ENCODE results near the gene BMPR2. TPM values are rescaled to one million over a fixed set of nuclear protein-coding genes. Genes with fewer than 3 reads are reported as not detected.
"Not testable (repeated sequence)": the region's sequence is repeated elsewhere in the genome, so short reads cannot be mapped to it uniquely, and the experiment has no call there.

The BMPR2 gene
- total RNA-seq, 4 donors from 2014 or later, result 37.8 to 53.3 (median 51.2) TPM

- Histone ChIP-seq H3K27ac (peak overlapping the region in 1 of 4 donors; percentile 26), H3K36me3 (peaks cover 0 to 16% (median 0%) of the 10 kb centered on the region in 3 donors), H3K27me3 (no peaks in the 10 kb centered on the region), H3K9me3 (no peaks in the 10 kb centered on the region), H3K4me1 (peaks cover 0 to 6% (median 0%) of the 10 kb centered on the region in 4 donors), H3K4me3 (no peak overlapping the region)
- WGBS, 2 donors, result 57 to 67% methylated on average over 3 of the region's 3 CpGs
- TF ChIP-seq EP300 (IDR thresholded peaks at IDR 0.05) (no peak), POLR2A (IDR thresholded peaks at IDR 0.05) (no peak), CTCF (IDR thresholded peaks at IDR 0.05) (no peak)
- DNase-seq (ENCODE audit: low spot score in 2 of 2), result no peak
Measured at GRCh38 chr2:202542142-202542541, 166.0 kb downstream of the BMPR2 start.

- Histone ChIP-seq H3K27ac (no peak overlapping the region), H3K9me3 (no peaks in the 10 kb centered on the region), H3K36me3 (peaks cover 0 to 28% (median 0%) of the 10 kb centered on the region in 3 donors), H3K4me3 (no peak overlapping the region), H3K4me1 (peaks cover 0 to 6% (median 0%) of the 10 kb centered on the region in 4 donors), H3K27me3 (no peaks in the 10 kb centered on the region)
- TF ChIP-seq EP300 (IDR thresholded peaks at IDR 0.05) (no peak), CTCF (IDR thresholded peaks at IDR 0.05) (no peak), POLR2A (IDR thresholded peaks at IDR 0.05) (no peak)
- no peak for DNase-seq (ENCODE audit: low spot score in 2 of 2)
- 38 to 52% methylated on average over 1 of the region's 1 CpG for WGBS, 2 donors
Measured at GRCh38 chr2:202545523-202545922, 169.4 kb downstream of the BMPR2 start.

GRCh38 chr2:202545931-202546330, 169.8 kb downstream of the BMPR2 start:
- TF ChIP-seq POLR2A (IDR thresholded peaks at IDR 0.05) (no peak), EP300 (IDR thresholded peaks at IDR 0.05) (no peak), CTCF (IDR thresholded peaks at IDR 0.05) (no peak)
- no peak overlapping the region for H3K4me3 ChIP-seq
- peaks cover 0 to 6% (median 0%) of the 10 kb centered on the region in 4 donors for H3K4me1 ChIP-seq
- 94% methylated on average over 2 of the region's 2 CpGs for WGBS, 2 donors
- no peak for DNase-seq (ENCODE audit: low spot score in 2 of 2)
- no peaks in the 10 kb centered on the region for H3K9me3 ChIP-seq
- H3K27ac ChIP-seq, result no peak overlapping the region
- no peaks in the 10 kb centered on the region for H3K27me3 ChIP-seq
- peaks cover 0 to 28% (median 0%) of the 10 kb centered on the region in 3 donors for H3K36me3 ChIP-seq

GRCh38 chr2:202546499-202547141, 170.5 kb downstream of the BMPR2 start:
- H3K27me3 ChIP-seq; H3K4me3 ChIP-seq; H3K9me3 ChIP-seq; DNase-seq (ENCODE audit: low spot score in 2 of 2); H3K27ac ChIP-seq; H3K4me1 ChIP-seq: not testable (repeated sequence)
- peaks cover 0 to 28% (median 0%) of the 10 kb centered on the region in 3 donors for H3K36me3 ChIP-seq
- 78 to 83% methylated on average over 13 of the region's 13 CpGs for WGBS, 2 donors

- TF ChIP-seq EP300 (IDR thresholded peaks at IDR 0.05), result no peak
- no peak for TF ChIP-seq CTCF (IDR thresholded peaks at IDR 0.05)
- no peak for TF ChIP-seq POLR2A (IDR thresholded peaks at IDR 0.05)
- no peaks in the 10 kb centered on the region for H3K27me3 ChIP-seq
- H3K4me1 ChIP-seq, result no peaks in the 10 kb centered on the region
- peaks cover 0 to 35% (median 0%) of the 10 kb centered on the region in 3 donors for H3K36me3 ChIP-seq
- H3K27ac ChIP-seq, result no peak overlapping the region
- WGBS, 2 donors, result 81 to 85% methylated on average over 2 of the region's 2 CpGs
- H3K9me3 ChIP-seq, result no peaks in the 10 kb centered on the region
- DNase-seq (ENCODE audit: low spot score in 2 of 2), result no peak
- no peak overlapping the region for H3K4me3 ChIP-seq
Measured at GRCh38 chr2:202548240-202548639, 172.1 kb downstream of the BMPR2 start.

GRCh38 chr2:202551000-202551399, 174.9 kb downstream of the BMPR2 start:
- H3K27me3 ChIP-seq; H3K4me1 ChIP-seq; H3K27ac ChIP-seq; H3K4me3 ChIP-seq; H3K9me3 ChIP-seq; DNase-seq (ENCODE audit: low spot score in 2 of 2): not testable (repeated sequence)
- WGBS, 2 donors, result 74 to 75% methylated on average over 10 of the region's 10 CpGs
- peaks cover 0 to 49% (median 0%) of the 10 kb centered on the region in 3 donors for H3K36me3 ChIP-seq
